Kasumi-1 (cell line): ENCODE measurements around the gene SLC16A4.
"Not testable (repeated sequence)": the region's sequence is repeated elsewhere in the genome, so short reads cannot be mapped to it uniquely, and the experiment has no call there.

Experiments used
- DNase-seq, 2 experiments: peaks; one replicate each; lab custom pipeline; 2025; lab: John Stamatoyannopoulos, UW

SLC16A4 gene

DNA sequence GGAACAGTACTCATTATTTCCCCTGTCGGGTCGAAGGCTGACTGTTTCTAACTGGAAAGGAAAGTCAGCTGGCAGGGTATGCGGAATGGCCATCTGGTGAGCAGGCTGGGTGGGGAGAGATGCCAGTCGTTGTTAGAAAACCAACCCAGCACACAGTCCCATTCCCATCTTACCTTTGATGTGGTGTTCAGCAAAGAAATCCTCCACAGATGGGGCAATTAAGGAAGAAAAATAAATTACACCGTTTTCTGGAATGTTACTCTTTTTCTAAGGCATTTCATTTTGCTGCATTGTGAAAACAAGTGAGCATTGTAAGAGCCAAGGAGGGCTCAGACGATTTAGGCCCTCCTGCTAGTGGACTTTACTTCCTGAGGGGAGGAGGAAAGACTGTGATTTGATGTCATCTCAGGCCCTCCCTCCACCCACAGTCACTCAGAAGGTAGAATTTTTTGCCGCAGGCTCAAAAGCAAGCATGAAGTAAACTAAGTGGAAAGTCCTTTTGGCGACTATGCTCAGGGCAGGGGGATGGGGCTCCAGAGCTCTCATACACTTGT lies at the start of gene SLC16A4:
Gene SLC16A4, minus strand, starts transcription at position 335 of the 554 bp plus-strand sequence. CDS start 1,703 bp downstream, outside the sequence.
- DNase-seq, result no peak

DNA sequence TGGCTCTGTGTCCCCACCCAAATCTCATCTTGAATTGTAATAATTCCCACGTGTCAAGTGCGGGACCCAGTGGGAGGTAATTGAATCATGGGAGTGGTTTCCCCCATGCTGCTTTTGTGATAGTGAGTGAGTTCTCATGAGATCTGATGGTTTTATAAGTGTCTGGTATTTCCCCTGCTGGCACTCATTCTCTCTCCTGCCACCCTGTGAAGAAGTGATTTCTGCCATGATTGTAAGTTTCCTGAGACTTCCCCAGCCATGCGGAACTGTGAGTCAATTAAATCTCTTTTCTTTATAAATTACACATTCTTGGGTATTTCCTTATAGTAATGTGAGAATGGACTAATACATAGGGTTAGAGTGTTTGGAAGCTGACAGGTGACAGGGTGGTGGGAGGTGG lies 49.0 kb upstream of the SLC16A4 start:
- not testable (repeated sequence) for DNase-seq

GRCh38 chr1:110438893-110439292 lies 48.1 kb upstream of the SLC16A4 start:
- no peak for DNase-seq

GRCh38 chr1:110437645-110438299 lies 46.9 kb upstream of the SLC16A4 start:
- not testable (repeated sequence) for DNase-seq

- DNase-seq, result no peak
Observed at GRCh38 chr1:110436635-110437034, 45.8 kb upstream of the SLC16A4 start.

DNA sequence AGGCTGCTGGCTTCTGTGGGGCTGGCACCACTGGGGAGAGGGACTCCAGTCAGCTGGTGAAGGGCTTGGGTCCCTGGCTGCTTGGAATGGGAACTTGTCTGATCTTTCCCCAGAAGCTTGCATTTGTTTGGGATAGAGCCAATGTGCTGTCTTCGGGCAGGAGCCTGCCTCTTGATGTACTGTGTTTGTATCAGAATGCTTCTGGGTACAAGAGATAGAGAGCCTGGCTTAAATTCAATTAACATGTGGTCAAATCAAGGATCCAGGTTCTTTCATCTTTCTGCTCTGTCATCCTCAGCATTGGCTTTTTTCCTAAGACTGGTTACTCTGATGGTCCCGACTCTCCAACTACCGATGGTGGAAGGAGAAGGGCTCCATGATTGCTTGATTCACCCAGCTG lies 44.1 kb upstream of the SLC16A4 start:
- DNase-seq, result no peak

GRCh38 chr1:110433803-110434202 lies 43.0 kb upstream of the SLC16A4 start:
- peak; percentile 53 to 70 for DNase-seq

DNA sequence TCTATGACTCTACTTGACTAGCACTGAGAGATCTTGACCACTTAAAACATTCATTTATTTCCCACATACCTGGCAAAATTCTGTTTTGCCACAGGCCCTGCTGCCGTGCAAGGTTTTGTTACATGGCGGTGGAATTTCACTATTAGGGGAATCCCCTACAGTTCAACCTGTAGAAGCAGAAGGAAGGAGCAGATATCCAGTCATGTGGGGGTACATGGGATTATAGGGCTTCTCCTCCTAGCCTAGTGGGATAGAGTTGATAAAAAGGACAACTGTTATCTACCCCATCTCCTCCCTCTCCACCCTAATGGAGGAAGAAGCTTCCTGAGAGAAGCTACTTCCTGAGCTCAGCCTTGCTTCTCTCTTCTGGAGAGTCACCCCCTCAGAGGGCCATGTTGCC lies 42.4 kb upstream of the SLC16A4 start:
- DNase-seq, result no peak

DNA sequence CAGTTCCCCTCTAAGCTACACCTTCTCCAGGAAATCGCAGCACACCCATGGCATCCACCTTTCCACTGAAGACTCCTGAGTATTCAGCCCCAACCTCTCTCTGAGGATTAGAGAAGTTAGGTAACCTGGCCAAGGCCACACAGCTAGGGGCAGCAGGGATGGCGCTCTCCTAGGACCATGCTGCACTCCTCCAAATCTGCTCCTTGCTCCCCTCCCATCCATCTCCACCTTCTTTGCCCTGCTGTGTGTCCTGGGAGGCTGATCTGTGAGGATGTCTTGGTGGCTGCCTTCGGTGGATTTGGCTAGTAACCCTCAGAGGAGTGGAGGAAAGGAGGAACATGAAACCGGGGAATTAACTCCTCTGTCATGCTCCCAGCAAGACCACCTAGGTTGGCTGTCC lies 40.1 kb upstream of the SLC16A4 start:
- no peak for DNase-seq

DNA sequence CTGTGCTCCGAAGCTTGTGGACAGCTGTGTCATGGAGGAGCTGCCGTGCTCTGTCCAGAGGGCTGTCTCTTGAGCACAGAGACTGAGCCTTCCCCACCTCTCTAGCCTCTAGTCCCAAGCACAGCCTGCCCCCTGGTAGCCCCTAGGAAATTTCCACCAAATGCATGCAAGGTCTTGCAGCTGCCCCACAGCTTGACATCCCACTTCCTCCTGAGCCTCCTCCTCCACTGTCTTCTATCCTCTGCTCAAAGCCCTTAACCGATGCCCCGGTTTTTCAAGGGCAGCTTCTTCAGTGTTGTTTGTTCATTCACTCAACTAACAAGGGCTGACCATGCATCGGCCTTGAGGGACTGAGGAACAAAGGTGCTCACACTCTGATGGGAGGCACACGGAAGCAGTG lies 39.5 kb upstream of the SLC16A4 start:
- DNase-seq, result peak; percentile 67 to 72

GRCh38 chr1:110428946-110429345 lies 38.1 kb upstream of the SLC16A4 start:
- no peak for DNase-seq

DNA sequence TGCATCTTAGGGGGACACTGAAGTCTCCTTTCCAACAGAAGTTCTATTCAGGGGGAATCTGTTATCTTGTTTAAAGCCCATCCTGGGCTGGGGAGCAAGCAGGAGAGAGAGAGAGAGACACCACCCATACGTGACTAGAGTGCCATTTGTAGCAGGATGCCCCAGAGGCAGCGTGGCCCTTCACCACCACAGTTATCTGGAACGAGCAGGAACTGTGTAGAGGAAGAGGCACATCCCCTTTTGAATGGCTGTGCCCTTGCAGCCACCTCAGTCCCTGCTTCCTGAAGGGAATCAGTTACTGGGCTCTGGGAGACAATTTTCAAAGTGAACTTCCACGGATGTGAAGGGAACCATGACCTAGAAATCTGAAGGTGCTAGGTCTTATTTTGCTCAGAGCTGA lies 36.0 kb upstream of the SLC16A4 start:
- peak; percentile 67 to 72 for DNase-seq

DNA sequence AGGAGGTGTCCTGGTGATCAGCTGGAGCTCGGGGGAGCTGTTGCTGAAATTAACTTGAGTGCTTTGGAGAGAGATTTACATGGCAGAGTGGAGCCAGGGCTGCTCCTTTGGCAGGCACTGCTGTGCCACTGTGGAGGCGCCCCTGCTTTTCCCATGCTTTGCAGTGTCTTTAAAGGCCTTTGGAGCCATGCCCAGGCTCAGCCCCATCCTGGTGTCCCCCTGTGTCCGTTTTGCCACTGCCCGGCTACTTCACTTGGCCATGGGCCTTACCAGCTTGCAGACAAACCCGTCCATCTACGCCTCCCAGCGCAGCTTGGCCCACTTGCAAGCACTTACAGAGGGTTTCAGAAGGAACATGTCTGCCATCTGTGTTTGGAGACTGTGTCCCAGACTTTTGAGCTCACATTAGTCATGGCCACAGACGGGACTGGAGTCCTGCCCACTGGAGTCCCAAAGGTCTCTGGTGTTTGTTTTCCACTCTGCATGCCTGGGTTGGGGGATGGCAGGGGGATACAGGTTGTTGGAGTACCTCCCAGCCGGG lies 34.9 kb upstream of the SLC16A4 start:
- DNase-seq, result no peak

DNA sequence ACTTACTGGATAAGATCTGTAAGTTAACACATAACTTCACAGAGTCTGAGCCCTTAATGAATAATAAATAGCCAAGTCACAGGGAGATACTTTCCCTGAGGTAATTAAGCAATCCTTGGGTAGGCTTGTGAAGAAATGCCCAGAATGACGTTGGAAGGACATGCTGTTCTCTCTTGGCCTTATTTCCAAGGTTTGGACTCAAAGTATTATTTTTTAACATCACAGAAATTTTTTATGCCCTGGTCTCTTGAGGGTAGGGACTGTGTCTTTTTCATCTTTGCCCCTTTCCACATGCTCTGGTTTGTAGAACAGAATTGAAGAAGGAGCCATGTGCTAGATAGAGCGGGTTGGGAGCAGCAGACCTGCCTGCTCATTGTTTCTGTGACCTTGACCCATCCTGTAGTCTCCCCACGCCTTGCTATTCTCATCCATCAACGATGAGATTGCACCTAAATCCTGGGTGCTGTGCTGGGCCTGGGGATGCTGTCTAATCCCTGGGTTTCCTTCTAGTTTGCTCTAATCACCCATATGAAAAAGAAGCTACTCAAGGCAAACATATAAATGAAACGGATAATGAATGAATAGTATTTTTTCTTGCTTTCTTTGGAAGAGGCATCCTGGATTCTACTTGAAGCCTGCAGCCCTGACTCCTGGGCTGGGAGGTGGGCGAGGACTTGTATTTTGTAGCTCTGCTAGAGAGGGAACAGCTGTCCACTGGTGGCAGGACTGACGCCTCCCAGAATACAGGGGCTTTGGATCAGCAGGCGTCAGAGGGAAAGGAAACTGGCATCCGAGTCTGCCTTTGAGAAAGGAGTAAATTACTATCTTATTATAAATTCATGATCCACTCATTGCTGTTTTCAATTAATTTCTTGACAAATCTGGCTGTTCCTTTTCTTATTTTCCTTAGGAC lies 34.1 kb upstream of the SLC16A4 start:
- no peak for DNase-seq

- no peak for DNase-seq
Observed at GRCh38 chr1:110420874-110421793, 30.3 kb upstream of the SLC16A4 start.

DNA sequence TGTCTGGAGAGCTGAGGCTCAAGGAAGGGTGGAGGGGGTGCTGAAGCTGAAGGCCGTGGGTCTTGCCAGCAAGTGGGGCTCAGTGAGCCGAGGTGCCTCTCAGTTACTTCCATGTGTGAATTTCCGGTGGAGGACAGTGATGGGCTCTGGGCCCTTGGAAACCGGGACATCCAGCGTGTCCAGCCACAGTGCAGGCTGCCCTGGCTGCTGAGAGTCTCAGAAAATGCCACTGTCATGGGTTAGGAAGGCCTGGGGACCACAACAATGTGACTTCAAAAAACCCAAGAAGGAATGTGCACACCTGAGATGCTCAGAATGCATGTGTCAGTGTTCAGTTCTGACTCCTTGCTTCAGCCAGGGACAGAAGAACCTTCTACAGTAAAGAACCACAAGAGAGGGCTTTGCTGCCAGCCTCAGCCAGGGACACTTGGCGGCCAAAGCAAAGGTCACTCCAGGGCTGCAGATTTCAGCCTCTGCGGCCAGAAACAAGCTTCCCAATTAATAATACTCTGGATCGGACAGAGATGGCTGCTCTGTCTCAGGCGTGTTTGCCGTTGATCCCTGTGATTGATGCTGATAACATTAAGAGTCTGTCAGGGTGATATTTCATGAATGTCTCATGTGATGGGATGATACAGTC lies 29.3 kb upstream of the SLC16A4 start:
- DNase-seq, result no peak

- DNase-seq, result no peak
Observed at GRCh38 chr1:110418729-110419128, 27.9 kb upstream of the SLC16A4 start.

DNA sequence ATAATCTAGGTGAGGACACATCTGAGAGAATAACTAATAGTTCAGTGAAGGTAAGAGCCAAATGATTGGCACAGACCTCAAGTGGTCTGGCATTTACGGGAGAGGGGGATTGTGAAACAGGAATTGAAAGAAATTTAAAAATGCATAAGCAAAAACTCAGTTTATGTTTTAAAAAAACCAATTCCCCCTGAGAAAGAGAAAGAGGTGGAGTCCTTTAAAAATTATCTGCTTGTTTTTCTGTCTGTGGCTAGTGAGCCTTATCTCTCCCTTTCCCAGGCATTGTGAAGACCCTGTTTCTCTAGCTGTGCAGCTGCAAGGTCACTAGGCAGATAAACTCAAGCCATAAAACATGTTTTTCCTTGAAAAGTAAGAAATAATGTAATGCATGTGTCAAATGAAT lies 22.2 kb upstream of the SLC16A4 start:
- not testable (repeated sequence) for DNase-seq

DNA sequence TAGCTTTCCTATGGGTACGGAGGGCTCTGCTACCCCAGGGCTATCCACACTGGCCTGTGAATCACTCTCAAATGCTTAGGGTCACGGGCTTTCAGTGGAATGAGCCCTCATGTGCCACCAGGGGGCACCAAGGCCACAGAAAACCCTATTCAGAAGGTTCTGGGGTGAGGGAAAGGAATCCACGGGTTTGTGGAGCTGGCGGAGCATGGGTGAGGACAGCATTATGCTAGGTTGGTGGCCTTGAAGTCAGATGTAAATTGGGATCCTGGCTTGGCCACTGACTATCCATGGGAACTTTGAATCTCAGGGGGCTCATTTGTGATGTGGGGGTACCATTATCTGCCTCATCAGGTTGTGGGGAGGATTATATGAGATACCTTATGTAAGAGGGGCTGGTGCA lies 21.8 kb upstream of the SLC16A4 start:
- DNase-seq, result peak; percentile 59 to 75

GRCh38 chr1:110411173-110411735 lies 20.4 kb upstream of the SLC16A4 start:
- DNase-seq, result no peak

DNA sequence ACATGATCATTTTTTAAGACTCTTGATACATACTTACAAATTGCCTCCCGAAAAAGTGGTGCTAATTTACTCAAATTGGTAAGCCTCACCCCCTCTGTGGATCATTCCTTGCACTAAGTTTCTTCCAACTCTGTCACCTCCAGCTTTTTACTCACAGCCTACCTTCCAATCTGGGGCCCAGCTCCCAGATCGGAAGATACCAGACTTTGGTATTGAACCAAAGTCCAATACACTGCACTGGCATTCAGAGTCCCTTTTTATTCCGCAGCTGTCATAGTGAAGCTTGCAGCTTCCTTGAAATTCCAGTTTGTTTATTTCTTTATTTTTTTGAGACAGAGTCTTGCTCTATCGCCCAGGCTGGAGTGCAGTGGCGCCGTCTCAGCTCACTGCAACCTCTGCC lies 18.5 kb upstream of the SLC16A4 start:
- no peak for DNase-seq
